SK-N-MC (cell line): Measurements from ENCODE around the gene NKIRAS1.

Source experiments
- EZH2 ChIP-seq: fragments of 200-600 bp; sonication (generic); IDR thresholded peaks from one replicate; pipeline ENCODE4 v1.6.1; 2017; ENCODE audit warnings: antibody characterized with exemption
- FOXP2 ChIP-seq: optimal IDR thresholded peaks from 2 replicates; pipeline ENCODE3; 2011; ENCODE audit warnings: mild to moderate bottlenecking, moderate library complexity; ENCODE audit not compliant: insufficient read depth; ENCODE audit errors: extremely low read length, control extremely low read depth
- POLR2AphosphoS5 ChIP-seq: IDR thresholded peaks from 2 replicates; pipeline ENCODE4 v1.6.1; 2012; ENCODE audit warnings: mild to moderate bottlenecking, low read depth, low read length, borderline replicate concordance

DNA sequence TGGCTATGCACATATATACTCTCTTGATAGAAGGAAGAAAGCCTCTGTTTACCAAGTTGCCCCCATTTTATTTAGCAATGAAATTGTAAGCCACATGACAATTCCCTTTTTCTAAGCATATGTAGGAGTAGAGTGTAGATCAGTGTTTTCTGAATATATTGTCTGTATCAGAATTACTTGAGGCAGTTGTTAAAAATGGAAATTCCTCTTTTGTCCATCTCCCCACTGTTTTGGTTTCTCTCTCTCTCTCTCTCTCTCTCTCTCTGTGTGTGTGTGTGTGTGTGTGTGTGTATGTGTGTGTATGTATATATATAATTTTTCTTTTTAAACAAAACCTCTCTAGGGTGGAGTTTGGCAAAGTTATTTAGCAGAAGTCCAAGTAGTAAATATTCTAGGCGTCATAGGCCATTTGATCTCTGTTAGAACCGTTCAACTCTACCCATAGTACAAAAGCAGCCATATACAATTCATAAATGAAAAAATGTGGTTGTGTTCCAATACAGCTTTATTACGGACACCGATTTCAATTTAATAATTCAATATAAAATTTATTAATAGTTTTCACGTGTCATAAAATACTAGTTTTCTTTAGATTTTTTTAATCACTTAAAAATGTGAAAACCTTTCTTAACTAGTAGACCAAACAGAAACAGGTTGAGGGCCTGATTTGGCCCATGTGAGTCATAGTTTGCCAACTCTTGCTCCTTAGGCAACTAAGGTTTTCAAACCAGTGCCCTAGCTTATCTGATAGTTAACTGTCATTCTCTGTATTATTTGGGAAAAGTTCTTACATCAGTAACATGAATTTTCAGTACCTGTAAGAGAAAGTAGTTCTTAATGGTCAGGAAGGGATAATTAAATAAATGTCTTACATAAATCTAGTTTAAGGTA, 71.2 kb downstream of the NKIRAS1 start:
- TF ChIP-seq EZH2 (no peak), POLR2AphosphoS5 (no peak), FOXP2 (no peak)
